Measurements from ENCODE around the gene CDT1. TPM values are rescaled to one million over a fixed set of nuclear protein-coding genes. Genes with fewer than 3 reads are reported as not detected.

Gene CDT1
- 74.1 and 79.7 TPM in 2 replicates for total RNA-seq (2021)
- long read RNA-seq, transcript CDT1-201 (10 exons, 3,240 nt): major isoform, 6 of 46 reads
- long read RNA-seq, partial matches to known transcripts: 32 of 46 reads
- long read RNA-seq, other reads (novel, unspliced or antisense): 8 of 46 reads

- H3K4me3 Mint-ChIP-seq: peak within 1 kb of the TSS; percentile 82 to 86
Measured at GRCh38 chr16:88803264-88803987, at the start of gene CDT1. CDT1 (plus strand) TSS chr16:88803789; CDS start chr16:88803832, 43 bp downstream.

More at GRCh38 chr16:88803264-88803987, at the start of gene CDT1:
- Histone ChIP-seq H3K27ac (ENCODE audit: insufficient read length, low read depth, low read length) (no peak within 1 kb of the TSS), H2BK5ac (ENCODE audit: insufficient read length, low read length) (no peak within 1 kb of the TSS), H3K23ac (ENCODE audit: insufficient read length, low read depth, low read length) (no peak within 1 kb of the TSS), H3K18ac (ENCODE audit: insufficient read length, low read depth, low read length) (peak within 1 kb of the TSS; percentile 40), H4K5ac (ENCODE audit: insufficient read length, low read depth, low read length) (no peak within 1 kb of the TSS), H2BK20ac (ENCODE audit: low read depth, low read length, poor library complexity, severe bottlenecking) (no peak within 1 kb of the TSS), H4K8ac (replicated peaks; ENCODE audit: insufficient read length, low read depth, low read length) (no peak within 1 kb of the TSS), H2BK12ac (ENCODE audit: insufficient read length, low read depth, low read length) (no peak within 1 kb of the TSS), H2BK15ac (ENCODE audit: low read depth, low read length) (no peak within 1 kb of the TSS), H3K79me2 (ENCODE audit: insufficient read depth, low read length) (peaks cover 3% of the 10 kb centered on the region; the same call in 1 of the 2 replicates), H3K27me3 (ENCODE audit: insufficient read depth, low read length) (no peaks in the 10 kb centered on the region), H4K20me1 (ENCODE audit: control insufficient read depth, insufficient read depth, insufficient read length) (no peaks in the 10 kb centered on the region), H3T11ph (ENCODE audit: low read length) (no peak within 1 kb of the TSS), H3K14ac (ENCODE audit: insufficient read depth, low read length) (peak within 1 kb of the TSS; percentile 74), H2AFZ (ENCODE audit: low read length) (no peak within 1 kb of the TSS), H3K23me2 (ENCODE audit: insufficient read length, low read depth, low read length, poor library complexity, severe bottlenecking) (peaks cover 12% of the 10 kb centered on the region), H4K91ac (ENCODE audit: insufficient read length, low read depth, low read length) (no peak within 1 kb of the TSS), H2BK120ac (ENCODE audit: low read depth, low read length, poor library complexity, severe bottlenecking) (no peak within 1 kb of the TSS), H3K9ac (ENCODE audit: extremely low read depth, insufficient read length, low read length) (peak within 1 kb of the TSS; percentile 83), H3K4me2 (ENCODE audit: insufficient read depth, insufficient read length, low read length) (peak within 1 kb of the TSS; percentile 81), H3K4me1 (ENCODE audit: insufficient read depth, low read length) (no peaks in the 10 kb centered on the region), H3K9me3 (ENCODE audit: control insufficient read depth, low read depth, low read length) (no peaks in the 10 kb centered on the region), H3K4ac (ENCODE audit: low read depth, low read length) (no peak within 1 kb of the TSS), H2AK5ac (ENCODE audit: insufficient read length, low read length) (no peak within 1 kb of the TSS), H3K56ac (ENCODE audit: insufficient read length, low read depth, low read length) (no peak within 1 kb of the TSS), H3K79me1 (ENCODE audit: insufficient read depth, low read depth, low read length, poor library complexity, severe bottlenecking) (peaks cover 6% of the 10 kb centered on the region)
- Mint-ChIP-seq H3K27ac (peak within 1 kb of the TSS in 2 of 3 experiments; percentile 73 to 94; a peak in 4 of 7 replicates), H3K36me3 (ENCODE audit: insufficient read depth in 1 of 3, low read depth in 3 of 3) (peaks cover 9 to 41% (median 34%) of the 10 kb centered on the region in 3 experiments), H3K4me1 (peaks cover 0 to 3% of the 10 kb centered on the region in 2 experiments; a peak in 1 of 4 replicates), H3K9me3 (no peaks in the 10 kb centered on the region), H3K27me3 (ENCODE audit: low read depth) (no peaks in the 10 kb centered on the region; the same call in 1 of the 2 replicates)
- no peak for TF ChIP-seq CTCF (conservative IDR thresholded peaks at IDR 0.05)
- peak; percentile 74 for DNase-seq
- no CpG with 5 or more reads among the region's 98 CpGs for WGBS (ENCODE audit: extremely low coverage, insufficient read length, low lambda C conversion rate)

All from H9 (cell line).